ENCODE measurements around the gene SLC17A4. TPM values are rescaled to one million over a fixed set of nuclear protein-coding genes. Genes with fewer than 3 reads are reported as not detected.

Gene SLC17A4
- total RNA-seq, 4 donors from 2014 or later, result not detected

GRCh38 chr6:25727028-25727427, 27.5 kb upstream of the SLC17A4 start:
- H3K27ac ChIP-seq (replicated peaks in 1 of 4), result no peak overlapping the region
- peaks cover 0 to 25% (median 0%) of the 10 kb centered on the region in 4 donors for H3K27me3 ChIP-seq
- H3K4me3 ChIP-seq, result no peak overlapping the region
- intact Hi-C loops (cut with DNase I), result no loop called here
- 91% methylated on average over 14 of the region's 14 CpGs for WGBS
- H3K36me3 ChIP-seq, result no peaks in the 10 kb centered on the region
- no peaks in the 10 kb centered on the region for H3K4me1 ChIP-seq
- no peaks in the 10 kb centered on the region for H3K9me3 ChIP-seq
- TF ChIP-seq EP300 (IDR thresholded peaks at IDR 0.05) (no peak), POLR2A (IDR thresholded peaks at IDR 0.05; ENCODE audit: low read depth) (no peak), POLR2AphosphoS5 (IDR thresholded peaks at IDR 0.05) (no peak)
- TF ChIP-seq, protein P1, sequence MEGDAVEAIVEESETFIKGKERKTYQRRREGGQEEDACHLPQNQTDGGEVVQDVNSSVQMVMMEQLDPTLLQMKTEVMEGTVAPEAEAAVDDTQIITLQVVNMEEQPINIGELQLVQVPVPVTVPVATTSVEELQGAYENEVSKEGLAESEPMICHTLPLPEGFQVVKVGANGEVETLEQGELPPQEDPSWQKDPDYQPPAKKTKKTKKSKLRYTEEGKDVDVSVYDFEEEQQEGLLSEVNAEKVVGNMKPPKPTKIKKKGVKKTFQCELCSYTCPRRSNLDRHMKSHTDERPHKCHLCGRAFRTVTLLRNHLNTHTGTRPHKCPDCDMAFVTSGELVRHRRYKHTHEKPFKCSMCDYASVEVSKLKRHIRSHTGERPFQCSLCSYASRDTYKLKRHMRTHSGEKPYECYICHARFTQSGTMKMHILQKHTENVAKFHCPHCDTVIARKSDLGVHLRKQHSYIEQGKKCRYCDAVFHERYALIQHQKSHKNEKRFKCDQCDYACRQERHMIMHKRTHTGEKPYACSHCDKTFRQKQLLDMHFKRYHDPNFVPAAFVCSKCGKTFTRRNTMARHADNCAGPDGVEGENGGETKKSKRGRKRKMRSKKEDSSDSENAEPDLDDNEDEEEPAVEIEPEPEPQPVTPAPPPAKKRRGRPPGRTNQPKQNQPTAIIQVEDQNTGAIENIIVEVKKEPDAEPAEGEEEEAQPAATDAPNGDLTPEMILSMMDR (IDR thresholded peaks at IDR 0.05), result no peak
- no peak for DNase-seq (ENCODE audit: extremely low spot score)

DNA sequence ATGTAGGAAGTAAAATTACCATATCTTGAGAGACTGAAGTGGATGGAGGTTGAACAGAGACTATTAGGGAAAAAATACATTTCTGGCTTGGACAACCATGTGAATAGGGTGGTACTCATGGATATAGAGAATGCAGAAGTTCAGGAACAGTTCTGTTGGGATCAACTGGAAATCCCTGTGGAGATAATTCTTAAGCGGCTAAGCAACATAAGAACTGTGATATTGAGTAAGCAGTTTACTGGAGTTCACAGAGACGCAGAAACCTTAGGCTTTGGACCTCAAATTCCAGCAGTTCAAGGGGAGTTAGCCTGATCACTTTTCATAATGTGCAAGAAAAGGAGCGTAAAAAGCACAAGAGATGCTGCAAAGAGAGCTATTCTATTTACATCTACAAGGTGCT, 23.6 kb upstream of the SLC17A4 start:
- H3K27ac ChIP-seq (replicated peaks in 1 of 4), result no peak overlapping the region
- WGBS, result 87% methylated on average over 3 of the region's 3 CpGs
- intact Hi-C loops (cut with DNase I), result no loop called here
- H3K36me3 ChIP-seq, result no peaks in the 10 kb centered on the region
- H3K4me3 ChIP-seq, result no peak overlapping the region
- DNase-seq (ENCODE audit: extremely low spot score), result no peak
- H3K27me3 ChIP-seq, result peaks cover 0 to 22% (median 0%) of the 10 kb centered on the region in 4 donors
- H3K9me3 ChIP-seq, result no peaks in the 10 kb centered on the region
- TF ChIP-seq EP300 (IDR thresholded peaks at IDR 0.05) (no peak), POLR2AphosphoS5 (IDR thresholded peaks at IDR 0.05) (no peak), POLR2A (IDR thresholded peaks at IDR 0.05; ENCODE audit: low read depth) (no peak)
- TF ChIP-seq, protein P1 (IDR thresholded peaks at IDR 0.05), result no peak
- H3K4me1 ChIP-seq, result no peaks in the 10 kb centered on the region

- H3K27me3 ChIP-seq, result peaks cover 0 to 27% (median 0%) of the 10 kb centered on the region in 4 donors
- no peaks in the 10 kb centered on the region for H3K9me3 ChIP-seq
- no peak for TF ChIP-seq EP300 (IDR thresholded peaks at IDR 0.05)
- DNase-seq (ENCODE audit: extremely low spot score), result no peak
- H3K4me1 ChIP-seq, result no peaks in the 10 kb centered on the region
- H3K36me3 ChIP-seq, result no peaks in the 10 kb centered on the region
- intact Hi-C loops (cut with DNase I), result no loop called here
- 90% methylated on average over 15 of the region's 15 CpGs for WGBS
- no peak overlapping the region for H3K27ac ChIP-seq (replicated peaks in 1 of 4)
- H3K4me3 ChIP-seq, result no peak overlapping the region
Measured at GRCh38 chr6:25731721-25732120, 22.8 kb upstream of the SLC17A4 start.

GRCh38 chr6:25732468-25733198, 21.9 kb upstream of the SLC17A4 start:
- Histone ChIP-seq H3K27me3 (peaks cover 0 to 24% (median 0%) of the 10 kb centered on the region in 4 donors), H3K4me1 (no peaks in the 10 kb centered on the region), H3K9me3 (peaks cover 0 to 9% (median 0%) of the 10 kb centered on the region in 4 donors), H3K4me3 (no peak overlapping the region), H3K27ac (replicated peaks in 1 of 4) (no peak overlapping the region), H3K36me3 (no peaks in the 10 kb centered on the region)
- no peak for DNase-seq (ENCODE audit: extremely low spot score)
- TF ChIP-seq, protein P1 (IDR thresholded peaks at IDR 0.05), result no peak
- TF ChIP-seq POLR2AphosphoS5 (IDR thresholded peaks at IDR 0.05) (no peak), POLR2A (IDR thresholded peaks at IDR 0.05; ENCODE audit: low read depth) (no peak), EP300 (IDR thresholded peaks at IDR 0.05) (no peak)
- intact Hi-C loops (cut with DNase I), result no loop called here
- 50% methylated on average over 30 of the region's 30 CpGs for WGBS

- Histone ChIP-seq H3K4me1 (no peaks in the 10 kb centered on the region), H3K4me3 (no peak overlapping the region), H3K36me3 (no peaks in the 10 kb centered on the region), H3K27ac (replicated peaks in 1 of 4) (no peak overlapping the region), H3K9me3 (peaks cover 0 to 10% (median 0%) of the 10 kb centered on the region in 4 donors), H3K27me3 (peaks cover 0 to 15% (median 0%) of the 10 kb centered on the region in 4 donors)
- no peak for TF ChIP-seq POLR2AphosphoS5 (IDR thresholded peaks at IDR 0.05)
- TF ChIP-seq EP300 (IDR thresholded peaks at IDR 0.05), result no peak
- DNase-seq (ENCODE audit: extremely low spot score), result no peak
- intact Hi-C loops (cut with DNase I), result no loop called here
Measured at GRCh38 chr6:25735261-25735660, 19.3 kb upstream of the SLC17A4 start.

DNA sequence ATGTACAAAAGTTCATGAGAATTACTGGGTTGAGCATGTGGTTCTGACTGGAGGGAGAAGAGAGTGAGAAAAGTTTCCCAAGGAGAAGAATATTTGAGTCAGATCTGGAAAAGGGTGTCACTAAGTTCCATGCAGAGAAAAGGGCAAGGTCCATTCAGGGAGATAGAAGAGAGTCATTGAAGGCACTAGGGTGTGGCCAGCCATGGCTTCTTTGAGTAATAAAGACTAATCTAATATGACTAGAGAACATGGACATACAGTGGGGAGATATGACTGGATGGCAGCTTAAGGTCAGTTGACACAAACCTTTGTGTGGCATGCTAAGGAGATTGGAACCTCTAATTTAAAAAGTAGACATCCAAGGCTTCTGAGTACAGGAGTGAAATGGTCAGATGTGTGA, 10.7 kb upstream of the SLC17A4 start:
- no peaks in the 10 kb centered on the region for H3K9me3 ChIP-seq
- no peaks in the 10 kb centered on the region for H3K27me3 ChIP-seq
- H3K36me3 ChIP-seq, result no peaks in the 10 kb centered on the region
- no peaks in the 10 kb centered on the region for H3K4me1 ChIP-seq
- no peak overlapping the region for H3K4me3 ChIP-seq
- DNase-seq (ENCODE audit: extremely low spot score), result no peak
- no peak overlapping the region for H3K27ac ChIP-seq (replicated peaks in 1 of 4)
- intact Hi-C loops (cut with DNase I), result no loop called here
- TF ChIP-seq POLR2A (IDR thresholded peaks at IDR 0.05; ENCODE audit: low read depth) (no peak), EP300 (IDR thresholded peaks at IDR 0.05) (no peak), POLR2AphosphoS5 (IDR thresholded peaks at IDR 0.05) (no peak)
- TF ChIP-seq, protein P1 (IDR thresholded peaks at IDR 0.05), result no peak

Measured in esophagus muscularis mucosa (tissue), 4 donors.